Measurements from ENCODE around the gene MED8. TPM values are rescaled to one million over a fixed set of nuclear protein-coding genes. Genes with fewer than 3 reads are reported as not detected.

The MED8 gene
- total RNA-seq, 1 donor from 2014 or later: 15.7 TPM

- TF ChIP-seq, protein P1, sequence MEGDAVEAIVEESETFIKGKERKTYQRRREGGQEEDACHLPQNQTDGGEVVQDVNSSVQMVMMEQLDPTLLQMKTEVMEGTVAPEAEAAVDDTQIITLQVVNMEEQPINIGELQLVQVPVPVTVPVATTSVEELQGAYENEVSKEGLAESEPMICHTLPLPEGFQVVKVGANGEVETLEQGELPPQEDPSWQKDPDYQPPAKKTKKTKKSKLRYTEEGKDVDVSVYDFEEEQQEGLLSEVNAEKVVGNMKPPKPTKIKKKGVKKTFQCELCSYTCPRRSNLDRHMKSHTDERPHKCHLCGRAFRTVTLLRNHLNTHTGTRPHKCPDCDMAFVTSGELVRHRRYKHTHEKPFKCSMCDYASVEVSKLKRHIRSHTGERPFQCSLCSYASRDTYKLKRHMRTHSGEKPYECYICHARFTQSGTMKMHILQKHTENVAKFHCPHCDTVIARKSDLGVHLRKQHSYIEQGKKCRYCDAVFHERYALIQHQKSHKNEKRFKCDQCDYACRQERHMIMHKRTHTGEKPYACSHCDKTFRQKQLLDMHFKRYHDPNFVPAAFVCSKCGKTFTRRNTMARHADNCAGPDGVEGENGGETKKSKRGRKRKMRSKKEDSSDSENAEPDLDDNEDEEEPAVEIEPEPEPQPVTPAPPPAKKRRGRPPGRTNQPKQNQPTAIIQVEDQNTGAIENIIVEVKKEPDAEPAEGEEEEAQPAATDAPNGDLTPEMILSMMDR (IDR thresholded peaks at IDR 0.05; ENCODE audit: borderline replicate concordance): no peak
- no peak for DNase-seq
- H3K27me3 ChIP-seq (ENCODE audit: low read depth): no peaks in the 10 kb centered on the region
- peaks cover 4% of the 10 kb centered on the region for H3K4me1 ChIP-seq
- H3K9me3 ChIP-seq (replicated peaks): no peaks in the 10 kb centered on the region
- H3K4me3 ChIP-seq: no peak overlapping the region
- H3K36me3 ChIP-seq: peaks cover 97% of the 10 kb centered on the region
- intact Hi-C loops (cut with micrococcal nuclease): no loop called here
- H3K27ac ChIP-seq (replicated peaks): no peak overlapping the region
Observed at GRCh38 chr1:43421396-43421795, 31.8 kb upstream of the MED8 start.

- Histone ChIP-seq H3K27me3 (ENCODE audit: low read depth) (no peaks in the 10 kb centered on the region), H3K36me3 (peaks cover 97% of the 10 kb centered on the region), H3K4me3 (no peak overlapping the region), H3K27ac (replicated peaks) (no peak overlapping the region), H3K4me1 (peaks cover 9% of the 10 kb centered on the region), H3K9me3 (replicated peaks) (no peaks in the 10 kb centered on the region)
- intact Hi-C loops (cut with micrococcal nuclease): no loop called here
- DNase-seq: no peak
- TF ChIP-seq, protein P1 (IDR thresholded peaks at IDR 0.05; ENCODE audit: borderline replicate concordance): no peak
Observed at GRCh38 chr1:43420874-43421273, 31.3 kb upstream of the MED8 start.

DNA sequence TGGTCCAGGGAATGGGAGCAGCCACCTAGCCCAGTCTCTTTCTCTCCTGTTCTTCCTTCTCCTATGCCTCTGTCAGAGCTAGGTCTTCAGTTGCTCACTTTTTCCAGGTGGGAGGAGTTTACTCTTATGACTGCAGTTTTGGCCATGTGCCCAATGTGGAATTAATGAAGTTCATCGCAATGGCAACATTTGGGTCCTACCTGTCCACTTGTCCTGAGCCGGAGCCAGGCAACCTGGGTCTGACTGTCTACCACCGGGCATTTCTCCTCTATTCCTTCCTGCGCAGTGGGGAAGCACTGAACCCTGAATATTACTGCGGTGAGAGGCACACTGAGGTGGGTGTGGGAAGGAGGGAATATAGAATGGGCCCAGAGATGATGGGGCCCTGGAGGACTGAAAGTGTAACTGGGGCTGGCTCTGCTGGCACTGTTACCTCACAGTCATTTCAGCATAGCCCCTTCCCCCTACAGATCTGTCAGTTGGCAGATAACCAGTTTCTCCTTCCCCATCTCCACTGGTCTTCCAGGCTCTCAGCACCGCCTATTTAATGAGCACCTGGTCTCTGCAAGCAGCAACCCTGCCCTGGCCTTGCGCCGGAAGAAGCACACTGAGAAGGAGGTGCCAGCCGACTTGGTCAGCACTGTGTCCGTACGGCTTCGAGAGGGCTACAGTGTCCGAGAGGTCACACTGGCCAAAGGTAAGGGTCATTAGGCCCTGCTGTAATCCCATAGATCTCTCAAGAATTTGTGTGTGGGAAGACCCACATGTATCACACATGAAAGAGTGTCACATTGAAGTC is 30.2 kb upstream of the MED8 start:
- no peaks in the 10 kb centered on the region for H3K27me3 ChIP-seq (ENCODE audit: low read depth)
- intact Hi-C loops (cut with micrococcal nuclease): no loop called here
- peaks cover 12% of the 10 kb centered on the region for H3K4me1 ChIP-seq
- H3K27ac ChIP-seq (replicated peaks): no peak overlapping the region
- peaks cover 96% of the 10 kb centered on the region for H3K36me3 ChIP-seq
- no peak overlapping the region for H3K4me3 ChIP-seq
- H3K9me3 ChIP-seq (replicated peaks): no peaks in the 10 kb centered on the region
- TF ChIP-seq, protein P1 (IDR thresholded peaks at IDR 0.05; ENCODE audit: borderline replicate concordance): no peak
- DNase-seq: no peak

DNA sequence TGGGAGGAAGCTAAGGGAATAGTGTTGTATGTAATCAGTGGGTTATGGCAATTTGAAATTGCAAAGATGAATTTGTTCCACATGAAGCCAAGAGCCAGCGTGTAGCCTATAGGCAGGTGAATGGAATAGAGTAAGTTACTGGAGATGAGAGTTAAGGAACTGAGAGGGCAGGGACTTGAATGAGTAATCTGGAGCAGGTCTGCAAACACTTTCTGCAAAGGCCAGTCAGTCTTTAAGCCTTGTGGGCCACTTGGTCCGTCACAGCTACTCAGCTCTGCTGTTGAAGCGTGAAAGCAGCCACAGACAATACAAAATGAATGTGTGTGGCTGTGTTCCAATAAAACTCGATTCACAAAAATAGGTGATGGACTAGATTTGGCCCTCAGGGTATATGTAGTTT is 29.3 kb upstream of the MED8 start:
- intact Hi-C loops (cut with micrococcal nuclease): no loop called here
- TF ChIP-seq, protein P1 (IDR thresholded peaks at IDR 0.05; ENCODE audit: borderline replicate concordance): no peak
- Histone ChIP-seq H3K4me3 (no peak overlapping the region), H3K4me1 (peaks cover 12% of the 10 kb centered on the region), H3K36me3 (peaks cover 86% of the 10 kb centered on the region), H3K27ac (replicated peaks) (no peak overlapping the region), H3K27me3 (ENCODE audit: low read depth) (no peaks in the 10 kb centered on the region), H3K9me3 (replicated peaks) (no peaks in the 10 kb centered on the region)
- DNase-seq: no peak

- peaks cover 72% of the 10 kb centered on the region for H3K36me3 ChIP-seq
- no peak overlapping the region for H3K4me3 ChIP-seq
- no peak for DNase-seq
- intact Hi-C loops (cut with micrococcal nuclease): loop anchor here (2.0 kb wide), 1 partner anchor 189 kb away; no protein-coding TSS in a partner anchor
- no peaks in the 10 kb centered on the region for H3K27me3 ChIP-seq (ENCODE audit: low read depth)
- H3K4me1 ChIP-seq: peaks cover 12% of the 10 kb centered on the region
- H3K27ac ChIP-seq (replicated peaks): peak overlapping the region; percentile 35
- H3K9me3 ChIP-seq (replicated peaks): no peaks in the 10 kb centered on the region
- TF ChIP-seq, protein P1 (IDR thresholded peaks at IDR 0.05; ENCODE audit: borderline replicate concordance): no peak
Observed at GRCh38 chr1:43415901-43416300, 26.3 kb upstream of the MED8 start.

All from left ventricle myocardium inferior (tissue), 1 donor.